ENCODE data around the gene COX7A2L.

- TF ChIP-seq, protein P1, sequence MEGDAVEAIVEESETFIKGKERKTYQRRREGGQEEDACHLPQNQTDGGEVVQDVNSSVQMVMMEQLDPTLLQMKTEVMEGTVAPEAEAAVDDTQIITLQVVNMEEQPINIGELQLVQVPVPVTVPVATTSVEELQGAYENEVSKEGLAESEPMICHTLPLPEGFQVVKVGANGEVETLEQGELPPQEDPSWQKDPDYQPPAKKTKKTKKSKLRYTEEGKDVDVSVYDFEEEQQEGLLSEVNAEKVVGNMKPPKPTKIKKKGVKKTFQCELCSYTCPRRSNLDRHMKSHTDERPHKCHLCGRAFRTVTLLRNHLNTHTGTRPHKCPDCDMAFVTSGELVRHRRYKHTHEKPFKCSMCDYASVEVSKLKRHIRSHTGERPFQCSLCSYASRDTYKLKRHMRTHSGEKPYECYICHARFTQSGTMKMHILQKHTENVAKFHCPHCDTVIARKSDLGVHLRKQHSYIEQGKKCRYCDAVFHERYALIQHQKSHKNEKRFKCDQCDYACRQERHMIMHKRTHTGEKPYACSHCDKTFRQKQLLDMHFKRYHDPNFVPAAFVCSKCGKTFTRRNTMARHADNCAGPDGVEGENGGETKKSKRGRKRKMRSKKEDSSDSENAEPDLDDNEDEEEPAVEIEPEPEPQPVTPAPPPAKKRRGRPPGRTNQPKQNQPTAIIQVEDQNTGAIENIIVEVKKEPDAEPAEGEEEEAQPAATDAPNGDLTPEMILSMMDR (IDR thresholded peaks at IDR 0.05; ENCODE audit: low read length), result peak; percentile 62
- TF ChIP-seq EZH2 (IDR thresholded peaks at IDR 0.05; ENCODE audit: borderline replicate concordance, low read length), result no peak
These were observed 25.7 kb upstream of the COX7A2L start for GRCh38 chr2:42386682-42387081.
